Measurements from ENCODE around the gene CDH15. TPM values are rescaled to one million over a fixed set of nuclear protein-coding genes. Genes with fewer than 3 reads are reported as not detected.

CDH15 gene
- total RNA-seq, 1 donor from 2014 or later = under 0.01 TPM

DNA sequence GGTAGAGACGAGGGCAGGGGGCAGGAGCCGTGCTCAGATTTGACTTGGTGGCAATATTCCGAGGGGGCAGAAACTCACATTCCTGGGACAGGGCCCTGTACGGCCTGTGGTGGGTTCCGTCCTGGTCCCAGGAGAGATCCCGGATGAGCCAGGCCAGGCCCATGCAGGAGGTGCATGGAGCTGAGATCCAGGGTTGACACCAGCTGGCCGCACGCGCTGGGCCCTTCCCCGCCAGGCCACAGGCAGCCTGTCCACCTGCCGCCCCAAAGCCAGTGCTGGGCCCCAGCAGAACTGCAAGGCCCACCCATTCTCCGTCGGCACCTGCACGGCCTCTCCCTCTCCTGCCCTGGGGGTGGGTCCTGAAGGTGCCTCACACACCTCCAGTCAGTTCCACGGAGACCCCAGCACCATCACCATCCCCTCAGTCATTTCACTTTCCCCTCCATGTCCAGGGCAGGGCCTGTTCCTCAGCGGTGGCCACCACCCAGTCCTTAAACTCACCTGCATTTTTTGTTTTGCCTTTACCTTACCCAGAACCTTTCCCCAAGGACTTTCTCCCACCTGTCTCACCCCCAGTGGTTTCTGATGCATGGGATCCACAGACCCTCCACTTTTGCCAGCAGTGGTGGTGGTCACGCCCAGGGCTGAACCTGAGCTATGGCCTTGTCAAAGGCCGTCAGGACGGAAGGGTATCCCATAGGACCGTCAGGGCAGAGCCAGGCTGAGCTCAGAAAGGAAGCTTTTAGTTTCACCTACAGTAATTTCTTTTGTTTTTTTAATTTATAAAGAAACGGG, 25.1 kb upstream of the CDH15 start:
- H3K27me3 ChIP-seq (ENCODE audit: control insufficient read depth, insufficient read depth, low read length) = no peaks in the 10 kb centered on the region
- peaks cover 12% of the 10 kb centered on the region for H3K36me3 ChIP-seq (ENCODE audit: control insufficient read depth, insufficient read depth, low read length)
- no peak overlapping the region for H3K4me3 ChIP-seq (ENCODE audit: low read depth, low read length)
- no peak for FAIRE-seq
- no peak for TF ChIP-seq CTCF (IDR thresholded peaks at IDR 0.05; ENCODE audit: insufficient read depth, low read length, severe bottlenecking)
- DNase-seq (ENCODE audit: low read depth) = no peak

GRCh38 chr16:89147085-89147817, 24.3 kb upstream of the CDH15 start:
- no peak for FAIRE-seq
- H3K4me3 ChIP-seq (ENCODE audit: low read depth, low read length) = no peak overlapping the region
- H3K27me3 ChIP-seq (ENCODE audit: control insufficient read depth, insufficient read depth, low read length) = no peaks in the 10 kb centered on the region
- peaks cover 10% of the 10 kb centered on the region for H3K36me3 ChIP-seq (ENCODE audit: control insufficient read depth, insufficient read depth, low read length)
- TF ChIP-seq CTCF (IDR thresholded peaks at IDR 0.05; ENCODE audit: insufficient read depth, low read length, severe bottlenecking) = no peak
- DNase-seq (ENCODE audit: low read depth) = no peak

DNA sequence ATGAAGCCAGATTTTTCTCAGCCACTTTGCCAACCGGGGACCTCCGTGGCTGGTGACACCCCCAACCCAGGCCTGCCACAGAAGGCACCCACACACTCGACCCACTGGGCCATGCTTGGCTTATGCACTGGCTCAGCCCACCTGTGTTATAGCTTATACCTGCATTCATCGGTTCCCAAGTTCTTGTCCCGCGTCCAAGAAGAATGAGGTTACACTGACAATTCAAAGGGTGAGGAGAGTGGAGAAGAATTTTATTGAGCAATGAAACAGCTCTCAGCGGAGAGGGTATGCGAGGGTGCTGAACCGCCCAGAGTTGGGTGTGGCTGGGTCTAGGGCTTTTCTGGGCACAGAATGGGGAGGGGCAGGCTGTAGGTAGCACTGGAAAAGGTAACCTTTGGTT, 22.2 kb upstream of the CDH15 start:
- DNase-seq (ENCODE audit: low read depth) (no peak), FAIRE-seq (no peak)
- Histone ChIP-seq H3K27me3 (ENCODE audit: control insufficient read depth, insufficient read depth, low read length) (no peaks in the 10 kb centered on the region), H3K4me3 (ENCODE audit: low read depth, low read length) (no peak overlapping the region), H3K36me3 (ENCODE audit: control insufficient read depth, insufficient read depth, low read length) (peaks cover 10% of the 10 kb centered on the region)
- no peak for TF ChIP-seq CTCF (IDR thresholded peaks at IDR 0.05; ENCODE audit: insufficient read depth, low read length, severe bottlenecking)

GRCh38 chr16:89150090-89150835, 21.3 kb upstream of the CDH15 start:
- DNase-seq (ENCODE audit: low read depth) (peak; percentile 61), FAIRE-seq (no peak)
- Histone ChIP-seq H3K4me3 (ENCODE audit: low read depth, low read length) (no peak overlapping the region), H3K27me3 (ENCODE audit: control insufficient read depth, insufficient read depth, low read length) (peaks cover 3% of the 10 kb centered on the region), H3K36me3 (ENCODE audit: control insufficient read depth, insufficient read depth, low read length) (peaks cover 8% of the 10 kb centered on the region)
- no peak for TF ChIP-seq CTCF (IDR thresholded peaks at IDR 0.05; ENCODE audit: insufficient read depth, low read length, severe bottlenecking)

GRCh38 chr16:89150981-89151380, 20.6 kb upstream of the CDH15 start:
- DNase-seq (ENCODE audit: low read depth) = no peak
- Histone ChIP-seq H3K27me3 (ENCODE audit: control insufficient read depth, insufficient read depth, low read length) (peaks cover 3% of the 10 kb centered on the region), H3K36me3 (ENCODE audit: control insufficient read depth, insufficient read depth, low read length) (peaks cover 3% of the 10 kb centered on the region), H3K4me3 (ENCODE audit: low read depth, low read length) (no peak overlapping the region)
- peak; percentile 55 for FAIRE-seq
- TF ChIP-seq CTCF (IDR thresholded peaks at IDR 0.05; ENCODE audit: insufficient read depth, low read length, severe bottlenecking) = no peak

Measured in bronchial epithelial cell (primary cell).